HG03045 (cell line): ENCODE measurements around the gene PAPOLB.

Source experiments
- ATAC-seq: cut with Tn5 transposase; IDR thresholded peaks from one replicate; pipeline ENCODE4 v1.9.1; 2021; ENCODE audit warnings: mild to moderate bottlenecking, moderate library complexity; ENCODE audit not compliant: unreplicated experiment

Gene PAPOLB

GRCh38 chr7:4825081-4825480, 36.7 kb downstream of the PAPOLB start:
- ATAC-seq = no peak

- no peak for ATAC-seq
Observed at GRCh38 chr7:4824120-4824775, 37.6 kb downstream of the PAPOLB start.

- no peak for ATAC-seq
Observed at GRCh38 chr7:4823441-4824119, 38.2 kb downstream of the PAPOLB start.

DNA sequence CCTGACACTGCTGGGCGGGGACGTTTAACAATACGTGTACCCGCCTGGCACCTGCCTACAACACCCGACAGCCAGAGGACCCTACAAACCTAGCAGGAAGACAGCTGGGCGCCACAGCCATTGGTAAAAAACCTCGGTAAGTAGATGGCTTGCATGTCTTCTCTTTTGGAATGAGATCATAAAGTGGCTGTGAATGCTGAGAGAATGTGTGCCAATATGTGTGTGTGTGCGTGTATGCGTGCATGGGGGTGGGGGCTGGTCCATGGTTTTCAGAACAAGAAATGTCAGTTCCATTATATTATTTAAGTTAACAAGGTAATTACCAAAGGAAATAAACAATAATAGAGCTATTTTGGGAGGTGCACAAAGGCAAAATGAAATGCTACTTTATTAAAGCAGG, 39.2 kb downstream of the PAPOLB start:
- ATAC-seq = no peak

DNA sequence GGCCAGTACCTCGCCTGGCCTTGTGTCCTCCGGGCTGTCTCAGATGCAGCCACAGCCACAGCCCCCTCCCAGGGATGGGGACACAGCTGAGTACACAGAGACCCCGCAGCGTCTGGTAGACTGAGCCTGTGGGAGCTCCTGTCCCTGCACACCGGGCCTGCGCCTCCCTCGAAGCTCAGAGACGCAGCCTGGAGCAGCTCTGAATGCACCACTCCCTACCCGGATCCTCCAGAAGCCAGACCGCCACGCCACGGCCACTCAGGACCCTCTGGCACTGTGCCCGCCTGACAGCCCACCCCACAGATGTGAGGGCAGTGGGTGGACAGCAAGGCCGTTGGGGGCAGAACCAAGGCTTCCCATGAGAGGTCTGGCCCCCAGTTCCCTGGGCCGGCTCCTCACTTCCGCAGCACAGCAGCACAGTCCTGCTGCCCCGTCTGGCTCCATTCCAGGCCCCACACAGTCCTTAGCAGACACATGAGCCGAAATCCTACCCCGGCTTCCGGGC, 40.8 kb downstream of the PAPOLB start:
- no peak for ATAC-seq

- no peak for ATAC-seq
Observed at GRCh38 chr7:4820405-4820966, 41.3 kb downstream of the PAPOLB start.

DNA sequence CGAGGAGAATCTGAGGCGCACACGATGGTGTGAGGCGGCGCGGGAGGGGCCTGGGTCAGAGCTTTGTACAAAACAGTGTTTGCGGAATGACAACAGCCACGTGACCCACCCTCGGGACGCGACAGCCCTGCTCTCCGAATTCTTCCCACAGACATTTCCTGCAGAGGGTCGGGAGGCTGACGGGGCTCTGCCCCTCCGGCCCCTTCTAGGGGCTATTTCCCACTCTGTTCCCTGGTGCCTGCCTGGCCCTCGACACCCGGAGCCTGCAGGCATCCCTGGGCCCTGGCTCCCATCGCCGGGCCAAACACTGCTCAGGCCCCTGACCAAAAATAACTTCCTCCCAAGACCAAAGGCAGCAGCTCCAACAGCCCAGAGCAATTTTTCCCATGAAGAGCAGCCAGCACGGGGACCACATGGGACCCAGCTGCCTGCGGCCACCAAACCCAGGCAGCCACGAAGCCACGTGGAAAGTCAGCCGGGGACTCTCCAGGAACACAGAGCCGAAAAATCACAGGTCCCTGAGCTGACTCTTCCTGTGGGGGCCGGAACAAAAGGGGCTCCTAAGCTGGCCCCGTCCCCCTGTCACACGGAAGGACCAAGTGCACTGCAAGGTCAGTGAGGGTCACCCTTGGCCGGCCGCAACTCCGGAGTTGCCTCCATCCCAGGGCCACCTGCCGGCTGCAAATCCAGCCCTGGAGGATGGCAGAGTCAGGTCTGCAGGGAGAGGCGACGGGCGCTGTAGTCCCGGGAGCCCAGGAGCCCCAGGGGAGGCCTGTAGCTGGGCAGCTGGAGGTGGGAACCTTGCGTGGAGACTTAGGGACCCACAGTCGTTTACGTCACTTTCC, 42.0 kb downstream of the PAPOLB start:
- ATAC-seq = no peak

GRCh38 chr7:4818000-4818794, 43.6 kb downstream of the PAPOLB start:
- no peak for ATAC-seq

GRCh38 chr7:4817178-4817901, 44.5 kb downstream of the PAPOLB start:
- ATAC-seq = no peak

GRCh38 chr7:4816419-4817080, 45.3 kb downstream of the PAPOLB start:
- ATAC-seq = no peak

- no peak for ATAC-seq
Observed at GRCh38 chr7:4815609-4816418, 46.0 kb downstream of the PAPOLB start.

- ATAC-seq = no peak
Observed at GRCh38 chr7:4815121-4815520, 46.7 kb downstream of the PAPOLB start.

- ATAC-seq = no peak
Observed at GRCh38 chr7:4814433-4814832, 47.4 kb downstream of the PAPOLB start.

- ATAC-seq = no peak
Observed at GRCh38 chr7:4809666-4810065, 52.2 kb downstream of the PAPOLB start.

DNA sequence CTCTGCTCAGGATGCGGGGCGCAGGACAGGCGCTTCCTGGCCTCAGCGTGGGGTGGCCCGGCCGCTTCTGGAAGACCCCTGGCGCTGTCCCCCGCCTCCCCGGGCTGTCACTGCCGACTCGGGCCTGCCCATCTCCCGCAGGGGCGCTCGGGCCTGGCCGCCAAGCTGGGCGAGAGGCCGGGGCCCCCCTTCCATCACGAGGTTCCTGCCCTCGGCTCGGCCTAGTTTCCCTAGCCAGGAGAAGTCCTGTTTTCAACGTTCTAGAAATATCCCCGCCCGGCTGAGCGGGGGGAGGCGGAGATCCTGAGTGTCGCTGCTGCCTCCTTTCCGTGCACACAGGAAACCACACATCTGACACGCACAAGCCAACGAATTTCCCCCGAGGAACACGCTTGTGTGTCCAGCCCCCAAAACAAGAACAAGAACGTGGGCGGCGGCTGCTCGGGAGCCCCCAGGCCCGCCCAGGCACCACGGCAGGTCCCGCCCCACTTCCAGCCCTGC, 52.7 kb downstream of the PAPOLB start:
- ATAC-seq = no peak

DNA sequence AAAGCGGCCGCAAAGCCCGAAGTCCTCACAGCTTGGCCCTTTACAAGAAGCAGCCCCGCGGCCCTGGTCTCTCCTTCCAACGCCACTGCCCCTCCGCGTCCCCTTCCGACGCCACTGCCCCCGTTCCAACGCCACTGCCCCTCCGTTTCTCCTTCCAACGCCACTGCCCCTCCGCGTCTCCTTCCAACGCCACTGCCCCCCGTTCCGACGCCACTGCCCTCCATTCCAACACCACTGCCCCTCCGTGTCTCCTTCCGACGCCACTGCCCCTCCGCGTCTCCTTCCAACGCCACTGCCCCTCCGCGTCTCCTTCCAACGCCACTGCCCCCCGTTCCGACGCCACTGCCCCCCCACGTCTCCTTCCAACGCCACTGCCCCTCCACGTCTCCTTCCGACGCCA, 53.3 kb downstream of the PAPOLB start:
- no peak for ATAC-seq

DNA sequence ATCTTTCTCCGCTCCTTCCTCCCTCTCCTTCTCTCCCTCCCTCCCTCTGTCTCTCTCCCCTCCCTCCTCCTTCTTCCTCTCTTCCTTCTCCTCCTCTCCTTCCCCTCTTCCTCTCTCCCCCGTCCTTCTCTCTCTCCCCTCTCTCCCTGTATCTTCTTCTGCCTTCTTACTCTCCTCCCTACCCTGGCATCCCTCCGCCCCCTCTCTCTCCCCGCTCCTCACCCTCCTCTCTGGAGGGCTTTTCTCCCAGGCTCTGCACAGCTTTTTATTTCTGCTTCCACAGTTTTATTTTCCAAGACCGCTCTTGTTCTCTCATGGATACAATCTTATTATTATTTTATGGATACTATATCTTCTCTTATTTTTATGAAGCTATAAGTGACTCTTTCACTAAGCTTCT, 53.8 kb downstream of the PAPOLB start:
- ATAC-seq = no peak
